Body of pancreas (tissue), 4 donors: ENCODE results near the gene OBP2A.

Experiments used
- CTCF ChIP-seq, 7 experiments: fragments of 450-650 bp in 4 of 7; fragments of 200-600 bp in 3 of 7; sonication (generic) in 3 of 7; IDR thresholded peaks; one replicate each; pipeline ENCODE4 v1.5.1; 2016 to 2019; ENCODE audit warnings: antibody characterized with exemption in 7 of 7
- POLR2A ChIP-seq, 3 donors: fragments of 450-650 bp; IDR thresholded peaks; one replicate each; pipeline ENCODE4 v1.6.1; 2016; ENCODE audit warnings: antibody characterized with exemption in 3 of 3, mild to moderate bottlenecking in 2 of 3

DNA sequence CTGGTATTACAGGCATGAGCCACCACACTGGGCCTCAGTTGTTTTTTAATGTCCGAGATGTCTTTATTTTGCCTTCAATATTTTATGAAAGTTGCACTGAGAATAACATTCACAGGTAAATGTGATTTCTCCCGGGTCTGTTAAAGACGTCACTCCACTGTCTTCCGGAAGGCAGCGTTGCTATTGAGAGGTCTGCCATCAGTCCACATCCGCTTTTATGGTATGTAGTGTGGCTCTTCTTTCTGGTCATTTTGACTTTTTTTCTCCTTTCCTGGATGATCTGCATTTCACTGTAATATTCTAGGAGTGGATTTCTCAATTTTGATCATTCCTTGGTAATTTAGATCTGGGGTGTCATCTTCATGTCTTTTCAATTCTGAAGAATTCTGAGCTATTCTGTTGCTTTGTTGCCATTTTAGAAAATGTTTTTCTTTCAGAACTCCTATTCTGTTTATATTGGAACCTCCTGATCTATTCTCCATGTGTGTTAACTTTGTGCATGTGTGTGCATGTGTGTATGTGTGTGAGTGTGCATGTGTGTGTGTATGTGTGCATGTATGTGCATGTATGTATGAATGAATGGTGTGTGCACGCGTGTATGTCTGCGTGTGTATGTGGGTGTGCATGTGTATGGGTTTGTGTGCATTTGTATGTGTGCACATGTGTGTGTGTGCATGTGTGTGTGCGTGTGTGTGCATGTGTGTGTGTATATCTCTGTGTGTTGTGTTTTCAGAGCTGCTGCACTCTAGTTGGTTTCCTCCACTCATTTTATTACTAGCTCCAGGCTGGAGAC, 26.6 kb upstream of the OBP2A start:
- TF ChIP-seq CTCF (IDR thresholded peaks at IDR 0.05): no peak
- no peak for TF ChIP-seq POLR2A (IDR thresholded peaks at IDR 0.05)
